ENCODE data around the gene TECTA.
"Not testable (repeated sequence)": the region's sequence is repeated elsewhere in the genome, so short reads cannot be mapped to it uniquely, and the experiment has no call there.

The TECTA gene

DNA sequence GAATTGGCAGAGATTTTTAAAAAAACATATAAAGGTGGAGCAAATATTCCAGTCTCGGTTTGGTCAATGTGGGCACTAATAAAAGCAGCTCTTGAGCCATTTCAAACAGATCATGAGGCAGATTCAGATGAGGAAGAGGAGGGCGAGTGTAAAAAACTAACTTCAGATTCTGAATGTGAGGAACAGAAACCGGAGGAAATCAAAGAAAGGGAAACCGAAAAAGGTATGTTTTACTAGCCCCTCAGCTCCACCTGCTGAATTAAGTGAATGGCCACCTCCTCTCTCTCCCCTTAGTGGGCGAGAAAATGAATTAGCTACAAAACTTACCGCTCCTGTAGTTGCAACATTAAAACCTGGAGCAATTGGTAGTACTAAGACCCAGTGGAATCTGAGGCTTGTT lies 136.2 kb downstream of the TECTA start:
- DNase-seq, result not testable (repeated sequence)

DNA sequence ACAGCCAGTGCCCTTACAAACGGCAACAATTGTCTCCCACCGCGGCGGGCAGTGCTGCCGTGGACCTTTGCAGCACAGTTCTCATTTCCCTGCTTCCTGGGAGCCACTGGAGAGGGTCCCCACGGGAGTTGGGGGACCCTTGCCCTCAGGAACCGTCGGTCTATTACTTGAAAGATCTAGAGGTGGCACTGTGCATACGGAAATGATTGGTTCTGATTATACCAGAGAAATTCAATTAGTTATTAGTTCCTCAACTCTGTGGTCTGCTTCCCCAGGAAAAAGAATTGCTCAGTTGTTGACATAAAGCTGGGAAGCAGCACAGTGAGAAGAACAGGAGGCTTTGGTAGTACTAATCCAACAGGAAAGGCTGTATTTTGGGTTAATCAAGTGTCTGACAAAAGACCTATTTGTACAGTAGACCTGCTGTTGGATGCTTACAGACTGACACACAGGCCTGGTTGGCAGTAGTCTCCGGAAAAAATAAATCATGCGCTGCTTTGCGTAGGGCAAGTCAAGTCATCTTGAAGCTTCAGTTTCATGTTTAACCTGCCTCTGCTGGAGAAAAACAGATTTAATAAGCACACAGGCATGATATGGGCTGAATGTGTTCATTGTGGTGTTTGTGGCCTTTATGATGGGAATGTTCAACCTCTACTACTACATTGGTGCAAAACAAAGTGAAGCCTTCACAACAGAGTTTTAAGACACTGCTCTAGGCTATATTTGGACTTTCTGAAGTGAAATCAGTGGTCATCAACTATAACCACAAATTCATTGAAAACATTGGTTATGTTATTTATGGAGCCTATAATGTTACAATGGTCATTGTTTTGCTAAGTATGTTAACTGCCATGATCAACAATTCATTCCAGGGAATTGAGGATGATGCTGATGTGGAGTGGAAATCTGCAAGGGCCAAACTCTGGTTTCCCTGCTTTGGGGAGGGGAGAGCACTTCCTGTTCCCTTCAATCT lies 136.9 kb downstream of the TECTA start:
- DNase-seq, result no peak

DNA sequence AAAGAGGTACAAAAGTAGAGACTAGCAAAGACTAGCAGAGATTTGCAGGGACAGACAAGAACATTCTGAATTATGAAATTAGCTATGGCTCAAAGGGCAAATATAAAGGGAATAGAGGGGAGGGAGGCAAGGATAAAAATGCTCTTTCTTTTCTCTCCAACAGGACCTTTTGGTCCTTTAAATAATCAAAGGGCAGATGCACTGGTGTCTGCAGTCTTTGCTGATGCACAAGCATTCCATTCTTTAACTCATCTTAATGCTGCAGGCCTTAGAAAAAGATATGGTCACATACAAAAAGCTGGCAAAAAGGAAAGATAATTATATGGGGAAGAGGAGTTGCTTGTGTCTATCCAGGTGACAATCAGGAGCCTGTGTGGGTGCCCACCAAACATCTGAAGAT lies 137.9 kb downstream of the TECTA start:
- no peak for DNase-seq

DNA sequence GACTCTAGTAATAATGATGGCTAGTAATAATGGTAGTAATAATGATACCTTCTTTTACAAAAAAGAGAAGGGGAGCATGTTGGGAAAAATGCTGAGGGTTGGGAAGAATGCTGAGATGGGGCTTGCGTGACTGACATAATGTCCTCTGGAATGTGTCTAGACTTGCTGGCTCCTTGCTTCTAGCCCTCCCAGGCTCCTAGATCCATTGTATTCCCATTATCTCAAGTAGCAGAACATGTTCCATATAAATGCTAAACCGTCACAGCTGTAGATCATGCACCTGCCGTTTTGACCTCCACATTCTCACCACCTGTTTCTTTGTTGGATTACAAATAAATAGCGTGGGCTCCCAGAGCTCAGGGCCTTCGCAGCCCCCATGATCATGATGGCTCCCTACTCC lies 139.0 kb downstream of the TECTA start:
- DNase-seq, result not testable (repeated sequence)

DNA sequence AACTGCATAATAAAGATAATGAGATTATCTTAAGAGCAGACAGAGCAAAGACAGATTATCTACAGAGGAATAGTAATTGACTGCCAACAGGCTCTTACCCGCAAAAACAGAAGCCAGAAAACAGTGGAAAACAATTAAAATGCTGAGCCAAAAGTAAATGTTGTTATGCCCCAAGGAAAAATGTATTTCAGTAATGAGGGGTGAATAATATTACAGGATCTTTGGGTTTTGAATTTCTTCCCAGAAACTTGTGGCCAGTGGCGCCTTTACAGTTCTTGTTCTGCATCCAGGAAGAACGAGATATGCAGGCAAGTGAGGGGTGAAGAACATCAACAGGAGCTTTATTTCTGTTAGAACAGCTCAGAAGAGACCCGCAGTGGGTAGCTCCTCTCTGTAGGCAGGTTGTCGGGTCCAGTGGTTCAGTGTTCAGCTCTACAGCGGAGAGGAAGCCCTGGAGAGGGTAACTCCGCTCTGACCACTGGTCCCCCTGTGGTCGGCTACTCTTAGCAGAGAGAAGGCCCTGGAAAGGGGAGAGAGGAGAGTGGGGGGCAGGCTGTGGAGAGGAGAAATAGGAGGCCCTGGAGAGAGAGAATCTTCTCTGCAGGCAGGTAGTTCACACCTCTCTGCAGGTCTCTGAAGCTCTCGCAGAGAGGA lies 139.7 kb downstream of the TECTA start:
- DNase-seq, result no peak
